PC-3 (cell line): ENCODE data around the gene CCBE1. TPM values are rescaled to one million over a fixed set of nuclear protein-coding genes. Genes with fewer than 3 reads are reported as not detected.

Source experiments
- ATAC-seq: fragments of 200-7000 bp; cut with Tn5 transposase; 2 replicates; pipeline ENCODE4 v1.9.1; 2020; ENCODE audit warnings: mild to moderate bottlenecking, moderate library complexity
- BruUV-seq: library from RNA; stranded (reverse); fragments of 400-500 nt; replicated peaks from 2 replicates; lab custom pipeline; 2021; lab: Mats Ljungman, UMichigan
- CTCF ChIA-PET: fragments of 300-600 bp; sonication (Branson Sonifier 250); formaldehyde crosslinking; loops from one replicate; lab custom pipeline; 2022; ENCODE audit warnings: antibody characterized with exemption; lab: Charles Lee
- POLR2A ChIA-PET: fragments of 300-600 bp; sonication (Branson Sonifier 250); formaldehyde crosslinking; loops from one replicate; lab custom pipeline; 2022; ENCODE audit warnings: antibody characterized with exemption; ENCODE audit not compliant: unreplicated experiment; lab: Charles Lee
- DNase-seq: peaks from one replicate; pipeline ENCODE4 v3.0.0-alpha.2; 2015
- H2AFZ ChIP-seq: fragments of 300-600 bp; sonication (generic); 2 replicates; pipeline ENCODE4 v1.6.0; 2016; ENCODE audit warnings: antibody characterized with exemption, low read length
- H3F3A ChIP-seq: fragments of 300-600 bp; sonication (generic); one replicate; pipeline ENCODE4 v1.6.0; 2017; ENCODE audit warnings: antibody characterized with exemption, low read length, control low read depth, mild to moderate bottlenecking; ENCODE audit not compliant: unreplicated experiment
- H3K27ac ChIP-seq: fragments of 300-600 bp; sonication (generic); 2 replicates; pipeline ENCODE4 v1.5.1; 2016; ENCODE audit warnings: mild to moderate bottlenecking, low read length
- H3K27me3 ChIP-seq: fragments of 300-600 bp; sonication (generic); 2 replicates; pipeline ENCODE4 v1.6.1; 2016; ENCODE audit warnings: low read length, mixed read lengths
- H3K36me3 ChIP-seq: fragments of 300-600 bp; sonication (generic); 2 replicates; pipeline ENCODE4 v1.6.1; 2016; ENCODE audit warnings: low read depth, mixed run types, low read length, mixed read lengths
- H3K4me1 ChIP-seq: fragments of 300-600 bp; sonication (generic); 2 replicates; pipeline ENCODE4 v1.5.1; 2016; ENCODE audit warnings: low read length; ENCODE audit not compliant: insufficient read depth
- H3K4me2 ChIP-seq: fragments of 300-600 bp; sonication (generic); 2 replicates; pipeline ENCODE4 v1.6.0; 2016; ENCODE audit warnings: low read length
- H3K4me3 ChIP-seq: fragments of 300-600 bp; sonication (generic); 2 replicates; pipeline ENCODE4 v1.5.1; 2016; ENCODE audit warnings: mild to moderate bottlenecking, low read length, mixed read lengths
- H3K79me2 ChIP-seq: fragments of 300-600 bp; sonication (generic); 2 replicates; pipeline ENCODE4 v1.6.1; 2017; ENCODE audit warnings: low read length, mixed read lengths
- H3K9ac ChIP-seq: fragments of 300-600 bp; sonication (generic); 2 replicates; pipeline ENCODE4 v1.6.0; 2016; ENCODE audit warnings: mild to moderate bottlenecking, low read length
- H3K9me2 ChIP-seq: fragments of 300-600 bp; sonication (generic); replicated peaks from 2 replicates; pipeline ENCODE4 v1.6.1; 2016; ENCODE audit warnings: mixed run types, low read length, mixed read lengths
- H3K9me3 ChIP-seq: fragments of 300-600 bp; sonication (generic); 2 replicates; pipeline ENCODE4 v1.6.1; 2016; ENCODE audit warnings: low read length, mixed read lengths
- H4K20me1 ChIP-seq: fragments of 300-600 bp; sonication (generic); 2 replicates; pipeline ENCODE4 v1.6.1; 2016; ENCODE audit warnings: low read length, mixed read lengths
- CTCF ChIP-seq: fragments of 300-600 bp; sonication (generic); conservative IDR thresholded peaks from 2 replicates; pipeline ENCODE4 v1.5.1; 2017; ENCODE audit warnings: antibody characterized with exemption, low read depth, mild to moderate bottlenecking, low read length
- EZH2 ChIP-seq: fragments of 300-600 bp; sonication (generic); IDR thresholded peaks from one replicate; pipeline ENCODE4 v1.6.1; 2017; ENCODE audit warnings: antibody characterized with exemption, mild to moderate bottlenecking, low read length; ENCODE audit not compliant: unreplicated experiment
- EZH2phosphoT487 ChIP-seq: fragments of 300-600 bp; sonication (generic); IDR thresholded peaks from 2 replicates; pipeline ENCODE4 v1.6.1; 2018; ENCODE audit warnings: mild to moderate bottlenecking, antibody characterized with exemption, low read length, borderline replicate concordance
- intact Hi-C: fragments of 100-400 bp; cut with micrococcal nuclease; formaldehyde crosslinking; loops from 2 replicates; pipeline ENCODE4 v1.9.0; 2023
- total RNA-seq: library from RNA; depleted of rRNA; stranded (reverse); fragments of >200 nt; gene quantifications from 2 replicates; pipeline ENCODE4 v1.2.3, GENCODE V29; 2014

Gene CCBE1
- total RNA-seq, 1 experiment from 2014 or later, result 13.9 TPM

- no peaks in the 10 kb centered on the region for H4K20me1 ChIP-seq
- H3K9me3 ChIP-seq, result no peaks in the 10 kb centered on the region
- no peak overlapping the region for H3K4me3 ChIP-seq
- intact Hi-C loops, result loop anchor here (2.0 kb wide), 1 partner anchor 29 kb away; no protein-coding TSS in a partner anchor
- peak overlapping the region; percentile 64 for H3K4me2 ChIP-seq
- H2AFZ ChIP-seq, result no peak overlapping the region
- peak; percentile 88 for DNase-seq
- no peaks in the 10 kb centered on the region for H3K27me3 ChIP-seq
- CTCF ChIA-PET, result no interaction called here
- H3K9me2 ChIP-seq, result no peaks in the 10 kb centered on the region
- no TSS peak for BruUV-seq
- TF ChIP-seq EZH2, result no peak
- no peak for TF ChIP-seq EZH2phosphoT487
- TF ChIP-seq CTCF, result no peak
- peaks cover 5% of the 10 kb centered on the region for H3F3A ChIP-seq
- peak overlapping the region; percentile 80 for H3K27ac ChIP-seq
- H3K4me1 ChIP-seq, result peaks cover 49% of the 10 kb centered on the region
- POLR2A ChIA-PET, result no interaction called here
- peak overlapping the region; percentile 34 for H3K9ac ChIP-seq
- peak; percentile 60 for ATAC-seq
- H3K36me3 ChIP-seq, result no peaks in the 10 kb centered on the region
- H3K79me2 ChIP-seq, result peaks cover 61% of the 10 kb centered on the region
These were observed 35.1 kb downstream of the CCBE1 start for GRCh38 chr18:59661891-59662701.

GRCh38 chr18:59660786-59661743 lies 36.2 kb downstream of the CCBE1 start:
- intact Hi-C loops, result no loop called here
- TF ChIP-seq EZH2, result no peak
- TF ChIP-seq EZH2phosphoT487, result no peak
- TF ChIP-seq CTCF, result no peak
- no peaks in the 10 kb centered on the region for H3K9me2 ChIP-seq
- H3K9me3 ChIP-seq, result no peaks in the 10 kb centered on the region
- CTCF ChIA-PET, result no interaction called here
- H3K9ac ChIP-seq, result peak overlapping the region; percentile 34
- H3K27me3 ChIP-seq, result no peaks in the 10 kb centered on the region
- DNase-seq, result peak; percentile 79
- POLR2A ChIA-PET, result interaction anchor here (0.6 kb wide), 1 partner anchor 29 kb away, joined by 5 read pairs; no protein-coding TSS in a partner anchor
- BruUV-seq, result no TSS peak
- no peaks in the 10 kb centered on the region for H3K36me3 ChIP-seq
- ATAC-seq, result peak; percentile 60
- H3K4me2 ChIP-seq, result peak overlapping the region; percentile 64
- H3K79me2 ChIP-seq, result peaks cover 71% of the 10 kb centered on the region
- H4K20me1 ChIP-seq, result no peaks in the 10 kb centered on the region
- H3K4me1 ChIP-seq, result peaks cover 49% of the 10 kb centered on the region
- H3F3A ChIP-seq, result peaks cover 5% of the 10 kb centered on the region
- H3K27ac ChIP-seq, result peak overlapping the region; percentile 80
- peak overlapping the region; percentile 6; the same call in 1 of the 2 replicates for H3K4me3 ChIP-seq
- H2AFZ ChIP-seq, result no peak overlapping the region
